ENCODE measurements around the gene NUDT6.
"Not testable (repeated sequence)": the region's sequence is repeated elsewhere in the genome, so short reads cannot be mapped to it uniquely, and the experiment has no call there.

Gene NUDT6

DNA sequence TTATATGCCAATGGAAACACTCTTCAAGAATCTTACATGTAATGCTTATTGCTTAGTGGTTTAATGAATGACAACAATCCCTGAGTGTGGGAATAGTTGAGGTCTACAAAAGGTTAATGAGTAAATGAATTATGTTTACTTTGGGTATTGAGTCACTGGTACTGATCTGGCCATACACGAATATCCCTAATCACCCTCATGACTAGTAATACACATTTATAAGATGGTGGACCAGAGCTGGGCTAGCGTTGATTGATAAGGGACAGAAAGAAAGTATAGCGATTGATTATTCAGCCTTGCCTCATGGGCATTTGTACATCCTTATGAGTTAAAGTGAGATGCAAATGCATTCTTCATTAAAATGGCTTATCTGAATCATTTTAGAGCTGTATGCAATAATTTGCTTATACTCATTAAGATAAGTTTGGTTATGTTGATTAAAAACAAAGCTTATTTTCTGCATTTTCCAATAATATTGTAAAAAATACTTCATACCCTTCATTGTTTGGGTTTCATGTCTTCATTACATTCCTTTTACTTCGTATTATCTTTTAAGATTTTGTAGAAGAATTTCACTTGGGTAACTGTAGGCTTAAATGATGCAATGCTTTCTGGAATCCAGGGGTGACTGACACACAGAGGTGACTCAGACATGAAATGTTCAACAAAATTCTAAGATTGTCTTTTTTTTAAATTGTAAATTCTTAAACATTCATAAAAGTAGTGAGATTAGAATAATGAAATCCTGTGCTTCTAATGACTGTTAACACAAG is 48.4 kb downstream of the NUDT6 start:
- no peak for DNase-seq

- DNase-seq: no peak
Observed at GRCh38 chr4:122873146-122873545, 49.3 kb downstream of the NUDT6 start.

DNA sequence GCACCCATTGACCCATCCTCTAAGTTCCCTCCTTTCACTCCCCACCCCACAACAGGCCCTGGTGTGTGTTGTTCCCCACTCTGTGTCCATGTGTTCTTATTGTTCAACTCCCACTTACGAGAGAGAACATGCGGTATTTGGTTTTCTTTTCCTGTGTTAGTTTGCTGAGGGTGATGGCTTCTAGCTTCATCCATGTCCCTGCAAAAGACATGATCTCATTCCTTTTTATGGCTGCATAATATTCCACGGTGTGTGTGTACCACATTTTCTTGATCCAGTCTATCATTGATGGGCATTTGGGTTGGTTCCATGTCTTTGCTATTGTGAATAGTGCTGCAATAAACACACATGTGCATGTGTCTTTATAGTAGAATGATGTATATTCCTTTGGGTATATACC is 54.2 kb downstream of the NUDT6 start:
- not testable (repeated sequence) for DNase-seq

DNA sequence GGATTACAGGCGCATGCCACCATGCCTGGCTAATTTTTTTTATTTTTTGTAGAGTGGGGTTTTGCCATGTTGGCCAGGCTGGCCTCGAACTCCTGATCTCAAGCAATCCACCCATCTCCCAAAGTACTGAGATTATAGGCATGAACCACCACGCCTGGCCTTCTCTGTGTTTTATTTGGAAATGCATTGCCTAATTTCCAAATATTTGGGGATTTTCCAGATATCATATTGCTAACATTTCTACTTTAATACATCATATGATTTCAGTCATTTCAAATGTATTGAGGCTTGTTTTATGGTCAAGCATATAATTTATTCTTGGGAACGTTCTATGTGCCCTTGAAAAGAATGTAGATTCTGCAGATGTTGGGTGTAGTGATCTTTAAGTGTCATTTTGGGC is 57.0 kb downstream of the NUDT6 start:
- DNase-seq: no peak

- DNase-seq: no peak
Observed at GRCh38 chr4:122863639-122864038, 58.8 kb downstream of the NUDT6 start.

DNA sequence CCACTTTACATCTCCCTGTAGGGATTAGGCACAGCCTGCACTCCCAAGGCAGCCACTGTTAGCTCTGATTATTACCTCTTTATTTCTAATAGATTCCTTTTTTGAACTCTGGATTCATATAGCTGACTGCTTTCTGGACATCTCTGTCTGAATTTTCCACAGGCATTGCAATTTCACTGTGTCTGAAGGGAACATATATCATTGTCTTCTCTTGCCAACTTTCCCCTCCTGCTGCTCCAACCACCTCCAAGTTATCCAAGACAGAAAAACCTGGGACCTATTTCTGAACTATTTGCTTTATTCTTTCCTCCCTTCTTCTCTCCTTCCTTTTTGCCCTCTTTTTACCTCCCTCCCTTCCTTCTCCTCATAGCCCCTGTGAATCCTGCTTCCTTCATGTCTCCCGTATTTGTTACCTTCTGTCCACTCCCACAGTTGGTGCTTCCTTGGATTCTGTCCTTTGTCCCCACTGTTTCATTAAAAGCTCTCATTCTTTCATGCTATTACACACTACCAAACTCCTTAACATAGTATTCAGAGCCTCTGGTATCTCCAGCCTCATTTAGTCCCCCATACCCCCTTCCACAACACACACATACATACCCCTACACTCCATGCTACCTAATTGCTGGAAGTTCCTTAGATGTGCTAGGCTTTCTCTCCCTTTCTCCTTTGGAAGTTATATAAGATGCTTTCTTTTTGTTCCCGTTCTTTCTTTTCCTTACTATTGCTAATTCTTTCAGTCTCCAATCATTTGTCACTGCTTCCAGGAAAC is 61.0 kb downstream of the NUDT6 start:
- no peak for DNase-seq

DNA sequence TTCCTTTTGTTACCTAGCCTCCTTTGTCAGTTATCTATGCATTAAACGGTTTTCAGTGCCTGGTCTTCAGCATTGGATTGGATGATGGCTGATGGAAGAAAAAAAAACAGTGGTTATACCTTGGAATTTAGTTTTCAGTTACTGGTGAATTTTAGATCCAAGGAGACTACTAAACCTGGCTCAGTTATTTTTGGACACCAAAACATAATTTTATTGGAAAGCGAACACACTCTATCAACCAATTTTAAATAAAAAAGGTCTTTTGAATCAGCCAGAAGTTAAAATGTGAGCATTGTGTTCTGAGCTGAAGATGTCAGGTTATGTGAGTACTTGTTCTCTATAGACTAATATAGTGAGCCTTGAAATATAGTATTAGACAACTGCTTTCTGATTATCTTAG is 63.7 kb downstream of the NUDT6 start:
- no peak for DNase-seq

GRCh38 chr4:122857160-122857559 is 65.2 kb downstream of the NUDT6 start:
- DNase-seq: no peak

- DNase-seq: no peak
Observed at GRCh38 chr4:122855353-122855890, 67.0 kb downstream of the NUDT6 start.

DNA sequence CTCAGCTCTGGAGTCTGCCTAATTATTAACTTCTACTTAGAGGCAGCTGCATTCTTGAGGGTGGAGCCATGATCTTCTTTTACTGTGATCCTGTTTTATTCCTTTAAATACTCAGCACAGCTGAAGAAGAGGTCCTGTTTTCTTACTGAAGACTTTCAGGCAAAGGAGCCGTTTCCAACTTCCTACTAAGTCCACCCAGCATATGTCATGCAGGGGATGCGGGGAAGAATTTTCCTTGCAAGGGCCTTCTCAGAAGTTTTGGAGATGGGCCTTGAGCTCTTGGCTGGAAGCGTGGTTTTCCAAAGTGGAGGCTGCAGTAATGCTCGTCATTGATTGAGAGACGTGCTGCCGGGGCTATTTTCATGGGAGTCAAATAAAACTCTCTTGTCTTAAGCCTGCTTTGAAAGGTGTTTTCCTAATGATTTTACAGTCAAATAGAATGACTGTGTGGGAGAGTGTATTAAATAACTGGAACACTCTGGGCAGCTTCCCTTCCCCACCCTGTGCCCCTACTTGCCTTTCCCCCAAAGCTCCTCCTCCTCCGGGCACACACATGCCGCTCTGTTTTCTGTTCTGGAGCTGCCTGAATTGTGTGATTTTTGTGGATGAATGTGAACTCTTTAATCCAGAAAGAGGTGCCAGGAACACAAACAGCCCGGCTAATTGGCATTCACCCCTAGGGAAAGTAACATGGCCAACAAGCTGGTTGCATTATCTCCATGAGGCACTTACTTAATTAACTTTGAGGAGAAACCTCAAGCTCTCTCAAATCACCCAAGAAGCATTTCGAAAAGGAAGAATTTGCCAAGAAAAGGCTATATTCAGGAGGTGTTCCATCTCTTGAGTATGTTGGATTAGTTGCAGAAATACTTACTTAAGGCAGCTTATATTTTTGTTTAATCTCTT is 67.7 kb downstream of the NUDT6 start:
- DNase-seq: no peak

DNA sequence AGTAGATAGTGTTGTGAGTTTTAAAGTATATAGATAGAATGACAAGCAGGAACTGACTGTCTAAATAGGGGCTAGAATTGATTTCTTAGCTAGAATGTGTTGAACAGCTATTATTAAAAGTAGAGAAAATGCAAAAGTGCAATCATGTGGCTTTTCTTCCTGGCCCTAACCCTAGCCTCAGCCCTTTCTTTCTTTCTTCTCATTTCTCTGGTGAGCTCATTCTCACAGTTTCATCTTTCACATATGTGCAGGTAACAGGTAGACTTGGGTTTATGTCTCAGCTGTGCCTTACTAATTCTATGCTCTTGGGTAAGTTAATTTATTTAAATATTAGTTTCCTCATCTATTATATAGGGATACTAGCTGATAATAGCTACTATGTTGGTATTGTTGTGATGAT is 70.8 kb downstream of the NUDT6 start:
- DNase-seq: no peak

DNA sequence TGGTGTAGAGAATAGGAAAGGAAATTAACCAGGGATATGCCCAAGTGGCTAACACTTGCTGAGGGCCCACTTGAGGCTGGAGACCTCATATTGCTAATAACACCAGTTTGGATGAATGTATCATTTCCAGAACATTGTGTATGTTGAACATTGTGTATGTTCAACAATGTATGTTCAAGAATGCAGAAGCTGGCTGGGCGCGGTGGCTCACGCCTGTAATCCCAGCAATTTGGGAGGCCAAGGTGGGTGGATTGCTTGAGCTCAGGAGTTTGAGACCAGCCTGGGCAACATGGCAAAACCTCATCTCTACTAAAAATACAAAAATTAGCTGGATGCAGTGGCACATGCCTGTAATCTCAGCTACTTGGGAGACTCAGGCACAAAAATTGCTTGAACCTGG is 72.6 kb downstream of the NUDT6 start:
- DNase-seq: not testable (repeated sequence)

DNA sequence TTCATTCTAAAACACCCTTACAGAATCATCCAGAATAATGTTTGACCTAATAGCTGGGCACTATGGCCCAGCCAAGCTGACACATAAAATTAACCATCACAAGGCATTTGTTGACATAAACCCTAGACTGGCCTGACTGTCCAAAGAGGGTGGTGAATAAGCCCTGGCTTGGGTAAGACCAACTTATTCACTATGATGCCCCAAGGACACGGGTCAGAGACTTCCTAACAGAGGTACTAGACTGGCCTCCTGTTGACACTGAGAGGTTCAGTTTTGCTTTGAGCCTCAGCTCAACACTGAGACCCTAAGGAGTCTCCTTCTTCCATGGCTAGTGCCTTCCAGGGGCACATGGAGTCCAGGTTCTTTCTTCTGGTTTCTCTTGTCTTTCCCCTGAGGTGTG is 74.5 kb downstream of the NUDT6 start:
- DNase-seq: no peak

GRCh38 chr4:122845760-122846159 is 76.6 kb downstream of the NUDT6 start:
- no peak for DNase-seq

DNA sequence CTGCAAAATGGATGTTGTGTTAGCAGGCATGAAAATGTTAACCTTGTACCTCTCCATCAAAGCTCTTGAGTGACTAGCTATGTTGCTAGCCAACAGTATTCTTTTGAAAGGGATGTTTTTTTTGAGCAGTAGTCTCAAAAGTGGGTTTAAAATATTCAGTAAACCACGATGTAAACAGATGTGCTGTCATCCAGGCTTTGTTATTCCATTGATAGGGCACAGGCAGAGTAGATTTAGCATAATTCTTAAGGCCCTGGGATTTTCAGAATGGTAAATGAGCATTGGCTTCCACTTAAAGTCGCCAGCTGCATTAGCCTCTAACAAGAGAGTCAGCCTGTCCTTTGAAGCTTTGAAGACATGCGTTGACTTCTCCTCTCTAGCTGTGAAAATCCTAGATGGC is 77.3 kb downstream of the NUDT6 start:
- DNase-seq: no peak

GRCh38 chr4:122844391-122844790 is 78.0 kb downstream of the NUDT6 start:
- not testable (repeated sequence) for DNase-seq

DNA sequence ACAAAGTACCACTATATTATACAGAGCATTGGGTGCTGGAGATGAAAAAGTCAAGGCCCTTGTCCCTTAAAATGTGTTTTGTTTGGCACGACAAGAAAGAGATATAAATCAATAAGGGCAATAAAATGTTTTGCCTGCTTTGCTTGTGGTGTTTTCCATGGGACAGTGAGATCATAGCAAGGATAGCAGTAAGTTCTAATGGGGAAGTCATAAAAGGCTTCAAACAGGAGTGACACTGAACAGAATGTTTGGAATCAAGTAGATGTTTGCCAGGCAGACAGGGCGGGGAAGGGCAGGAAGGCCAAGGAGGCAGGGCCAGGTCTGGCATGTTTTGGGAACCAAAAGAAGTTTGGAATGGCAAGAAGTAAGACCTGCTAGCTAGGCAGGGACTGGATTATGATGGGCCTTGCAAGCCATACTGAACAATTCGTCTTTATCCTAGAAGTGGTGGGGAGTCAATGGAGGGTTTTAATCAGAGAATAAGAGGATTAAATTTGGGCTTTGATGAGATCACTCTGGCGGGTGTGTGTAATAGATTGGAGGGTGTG is 79.3 kb downstream of the NUDT6 start:
- DNase-seq: no peak
